Measurements from ENCODE around the gene LCAT.

DNA sequence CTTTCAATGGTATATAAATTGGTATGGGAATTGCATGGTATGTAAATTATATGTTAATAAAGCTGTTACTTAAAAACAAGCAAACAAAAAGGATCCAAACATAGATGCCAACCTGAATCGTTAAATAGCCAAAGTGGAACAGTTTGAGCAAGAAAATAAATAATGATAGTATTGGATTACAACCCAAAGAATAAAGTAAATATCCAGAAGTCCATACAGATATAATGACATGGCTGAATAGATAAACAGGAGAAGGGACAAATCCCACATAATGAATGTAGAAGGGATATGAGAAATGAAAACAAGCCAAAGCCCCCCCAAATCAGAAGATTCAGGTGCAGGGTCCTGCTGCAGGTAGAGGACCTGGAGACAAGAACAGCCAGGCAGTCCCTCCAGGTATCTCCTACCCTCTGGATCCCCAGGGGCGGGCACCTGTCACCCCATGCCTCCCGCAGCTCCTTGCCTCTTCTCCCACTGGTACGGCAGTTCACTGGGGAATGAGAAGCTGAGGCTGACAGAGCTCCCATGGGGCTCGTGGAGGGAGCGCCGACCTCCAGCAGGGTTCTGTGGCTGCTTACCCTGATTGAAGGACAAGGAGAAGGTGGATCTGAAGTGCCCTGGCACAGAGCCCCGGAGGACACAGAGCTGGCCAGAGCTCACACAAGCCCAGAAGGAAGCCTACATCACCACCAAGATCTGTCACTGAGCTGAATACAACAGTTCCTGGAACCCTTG is 9.9 kb upstream of the LCAT start:
- TF ChIP-seq, protein P1, sequence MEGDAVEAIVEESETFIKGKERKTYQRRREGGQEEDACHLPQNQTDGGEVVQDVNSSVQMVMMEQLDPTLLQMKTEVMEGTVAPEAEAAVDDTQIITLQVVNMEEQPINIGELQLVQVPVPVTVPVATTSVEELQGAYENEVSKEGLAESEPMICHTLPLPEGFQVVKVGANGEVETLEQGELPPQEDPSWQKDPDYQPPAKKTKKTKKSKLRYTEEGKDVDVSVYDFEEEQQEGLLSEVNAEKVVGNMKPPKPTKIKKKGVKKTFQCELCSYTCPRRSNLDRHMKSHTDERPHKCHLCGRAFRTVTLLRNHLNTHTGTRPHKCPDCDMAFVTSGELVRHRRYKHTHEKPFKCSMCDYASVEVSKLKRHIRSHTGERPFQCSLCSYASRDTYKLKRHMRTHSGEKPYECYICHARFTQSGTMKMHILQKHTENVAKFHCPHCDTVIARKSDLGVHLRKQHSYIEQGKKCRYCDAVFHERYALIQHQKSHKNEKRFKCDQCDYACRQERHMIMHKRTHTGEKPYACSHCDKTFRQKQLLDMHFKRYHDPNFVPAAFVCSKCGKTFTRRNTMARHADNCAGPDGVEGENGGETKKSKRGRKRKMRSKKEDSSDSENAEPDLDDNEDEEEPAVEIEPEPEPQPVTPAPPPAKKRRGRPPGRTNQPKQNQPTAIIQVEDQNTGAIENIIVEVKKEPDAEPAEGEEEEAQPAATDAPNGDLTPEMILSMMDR (IDR thresholded peaks at IDR 0.05): no peak
- no peak for TF ChIP-seq POLR2A (IDR thresholded peaks at IDR 0.05)

Measured in right lobe of liver (tissue), 4 donors.